HG03280 (cell line): ENCODE measurements around the gene ADH1B.
"Not testable (repeated sequence)": the region's sequence is repeated elsewhere in the genome, so short reads cannot be mapped to it uniquely, and the experiment has no call there.

Experiments
- ATAC-seq: cut with Tn5 transposase; IDR thresholded peaks from one replicate; pipeline ENCODE4 v1.9.1; 2021; ENCODE audit warnings: mild to moderate bottlenecking, moderate library complexity; ENCODE audit not compliant: unreplicated experiment

ADH1B gene

DNA sequence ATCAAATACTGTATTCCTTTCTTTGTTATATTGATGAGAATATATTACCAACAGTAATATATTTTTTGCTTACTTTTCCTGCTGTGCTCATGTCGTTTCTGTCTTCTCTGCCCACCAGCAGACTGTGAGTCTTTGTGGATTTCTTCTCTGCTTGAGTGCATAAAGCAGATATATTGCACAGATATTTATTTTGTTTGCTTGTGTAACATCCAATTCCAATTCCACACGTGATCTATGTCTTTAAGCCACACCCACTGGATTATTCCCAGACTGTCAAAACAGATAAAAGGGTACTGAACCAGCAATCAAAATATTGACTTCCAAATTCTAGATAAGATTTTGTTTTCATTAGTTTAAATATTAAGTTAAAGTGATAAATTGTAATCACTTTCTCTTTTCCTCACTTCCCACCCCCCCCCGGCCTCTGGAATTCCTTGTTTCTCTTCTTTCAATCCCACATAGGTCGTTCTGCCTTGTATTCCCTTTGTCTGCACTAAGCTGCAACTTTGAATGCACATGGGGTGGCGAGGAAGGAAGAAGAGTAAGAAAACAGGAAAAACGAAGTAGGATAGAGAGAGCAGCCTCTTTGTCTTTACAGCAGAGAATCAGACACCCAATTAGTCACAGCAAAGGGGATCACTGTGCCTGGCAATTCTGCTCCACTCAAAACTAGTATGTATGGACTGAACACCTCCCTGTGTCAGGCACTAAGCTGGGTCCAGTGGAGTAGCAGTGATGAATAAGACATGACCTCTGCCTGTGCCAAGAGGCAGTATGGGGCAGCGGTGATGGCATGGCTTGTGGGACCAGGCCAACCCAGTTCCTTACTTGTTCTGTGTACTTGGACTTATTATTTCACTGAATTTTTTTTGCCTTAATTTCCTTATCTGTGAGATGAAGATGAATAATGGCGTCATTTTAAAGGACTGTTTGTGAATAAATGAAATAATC lies at the start of gene ADH1B:
Gene ADH1B, minus strand, starts transcription at position 161 of the 951 bp plus-strand sequence. Its CDS starts 70 bp downstream, at position 91.
- ATAC-seq = no peak

GRCh38 chr4:99367817-99368216 lies 46.6 kb upstream of the ADH1B start:
- not testable (repeated sequence) for ATAC-seq

DNA sequence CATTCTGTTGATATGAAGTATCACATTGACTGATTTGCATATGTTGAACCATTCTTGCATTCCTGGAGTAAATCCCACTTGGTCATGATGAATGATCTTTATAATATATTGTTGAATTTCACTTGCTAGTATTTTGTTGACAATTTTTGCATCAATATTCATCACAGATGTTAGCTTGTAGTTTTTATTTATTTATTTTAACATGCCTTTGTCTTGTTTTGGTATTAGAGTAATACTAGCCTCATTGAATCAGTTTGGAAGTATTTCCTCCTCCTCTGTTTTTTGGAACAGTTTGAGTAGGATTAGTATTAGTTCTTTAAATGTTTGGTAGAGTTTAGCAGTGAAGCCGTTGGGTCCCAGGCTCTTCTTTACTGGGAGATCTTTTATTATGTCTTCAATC lies 45.3 kb upstream of the ADH1B start:
- ATAC-seq = no peak

GRCh38 chr4:99362768-99363167 lies 41.6 kb upstream of the ADH1B start:
- ATAC-seq = no peak

DNA sequence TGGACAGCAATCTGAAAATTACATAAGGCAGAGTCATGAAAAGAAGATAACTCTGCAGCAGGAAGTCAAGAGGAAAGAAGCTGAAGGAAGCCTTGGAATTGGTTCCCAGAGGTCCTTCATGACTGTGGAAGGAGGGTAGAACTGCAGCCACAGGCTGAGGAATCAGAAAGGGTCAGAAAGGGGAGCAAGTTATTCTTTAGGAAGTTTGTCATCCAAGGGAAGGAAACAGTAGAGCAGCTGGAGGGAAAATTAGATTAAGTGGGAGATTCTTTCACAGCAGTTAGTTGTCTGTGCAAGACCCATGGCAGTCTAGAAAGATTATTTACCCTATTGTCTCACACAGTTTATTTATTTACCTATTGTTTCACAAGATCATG lies 40.7 kb upstream of the ADH1B start:
- ATAC-seq = no peak

DNA sequence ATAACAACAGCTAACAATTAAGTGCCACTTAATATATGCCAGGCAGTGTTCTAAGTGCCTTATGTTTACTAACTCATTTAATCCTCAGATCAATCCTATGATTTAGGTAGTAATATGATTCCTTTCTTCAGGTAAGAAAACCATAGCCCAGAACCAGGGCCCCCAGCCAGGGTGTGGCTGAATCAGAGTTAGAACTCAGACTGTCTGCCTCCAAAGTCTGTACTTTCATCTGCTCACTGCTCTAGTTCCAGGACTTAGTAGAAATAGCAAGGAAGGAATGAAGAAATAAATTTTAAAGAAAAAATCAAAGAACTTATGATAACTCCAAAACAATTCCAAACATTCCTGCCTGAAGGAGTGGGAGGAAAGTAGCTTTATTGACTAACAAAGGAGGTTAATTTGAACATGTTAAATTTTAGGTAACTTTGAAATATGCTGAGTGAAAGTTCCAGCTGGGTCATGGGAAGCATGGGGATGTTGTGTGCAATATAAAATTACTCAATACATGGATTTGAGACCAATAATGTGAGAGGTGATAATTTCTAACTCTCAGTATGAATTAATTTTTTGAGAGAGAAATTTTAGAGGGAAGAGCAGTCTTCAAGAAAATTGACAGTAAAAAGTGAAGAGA lies 40.2 kb upstream of the ADH1B start:
- ATAC-seq = no peak

DNA sequence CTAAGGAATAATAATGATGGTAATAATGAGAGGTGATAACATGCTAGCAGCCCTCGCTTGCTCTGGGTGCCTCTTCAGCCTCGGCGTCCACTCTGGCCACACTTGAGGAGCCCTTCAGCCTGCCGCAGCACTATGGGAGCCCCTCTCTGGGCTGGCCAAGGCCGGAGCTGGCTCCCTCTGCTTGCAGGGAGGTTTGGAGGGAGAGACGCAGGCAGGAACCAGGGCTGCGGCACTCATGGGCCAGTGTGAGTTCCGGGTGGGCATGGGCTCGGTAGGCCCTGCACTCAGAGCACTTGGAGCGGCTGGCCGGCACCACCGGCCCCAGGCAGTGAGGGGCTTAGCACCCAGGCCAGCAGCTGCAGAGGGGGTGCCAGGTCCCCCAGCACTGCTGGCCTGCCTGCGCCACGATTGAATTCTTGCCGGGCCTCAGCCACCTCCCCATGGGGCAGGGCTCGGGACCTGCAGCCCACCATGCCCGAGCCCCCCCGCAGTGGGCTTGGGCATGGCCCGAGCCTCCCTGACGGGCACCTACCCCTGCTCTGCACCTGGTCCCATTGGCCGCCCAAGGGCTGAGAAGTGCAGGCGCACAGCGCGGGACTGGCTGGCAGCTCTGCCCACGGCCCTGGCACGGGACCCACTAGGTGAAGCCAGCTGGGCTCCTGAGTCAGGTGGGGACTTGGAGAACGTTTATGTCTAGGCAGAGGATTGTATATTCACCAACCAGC lies 38.4 kb upstream of the ADH1B start:
- no peak for ATAC-seq

DNA sequence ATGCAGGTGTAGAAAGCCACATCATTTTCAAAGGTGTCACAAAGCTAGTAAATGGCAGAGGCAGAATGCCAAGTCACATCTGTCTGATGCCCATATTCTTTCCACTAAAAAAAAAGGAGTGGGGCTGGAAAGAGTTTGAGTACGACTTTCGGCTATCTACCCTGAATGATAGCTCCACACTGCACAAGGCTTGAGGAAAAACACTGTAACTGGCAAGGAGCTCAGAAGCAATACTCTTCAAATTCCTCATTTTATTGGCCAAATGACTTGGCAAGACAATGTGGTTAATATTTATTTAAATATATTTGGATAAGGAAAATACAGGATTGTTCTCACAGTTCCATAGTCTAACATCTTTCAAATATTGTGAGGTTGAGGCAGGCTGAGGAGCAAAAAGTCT lies 36.7 kb upstream of the ADH1B start:
- ATAC-seq = no peak

DNA sequence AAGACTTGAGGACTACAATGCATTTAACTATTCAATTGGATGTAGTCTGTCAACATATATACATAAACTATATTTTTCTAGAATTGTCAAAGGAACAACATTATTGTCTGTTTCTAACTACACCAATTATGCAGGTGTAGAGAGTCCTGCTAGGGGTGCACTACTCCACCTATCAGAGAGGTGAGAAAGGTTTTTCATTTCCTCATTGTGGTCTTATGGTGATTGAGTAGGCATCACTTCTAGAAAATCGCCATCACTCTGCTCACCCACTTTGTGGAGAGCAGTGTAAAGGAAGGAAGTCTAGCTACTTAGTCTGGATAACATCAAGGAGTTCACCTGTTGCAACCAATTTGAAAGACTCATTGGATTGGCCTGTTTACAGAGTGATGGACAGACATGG lies 35.8 kb upstream of the ADH1B start:
- peak; percentile 48 for ATAC-seq

GRCh38 chr4:99356149-99356548 lies 34.9 kb upstream of the ADH1B start:
- ATAC-seq = not testable (repeated sequence)

DNA sequence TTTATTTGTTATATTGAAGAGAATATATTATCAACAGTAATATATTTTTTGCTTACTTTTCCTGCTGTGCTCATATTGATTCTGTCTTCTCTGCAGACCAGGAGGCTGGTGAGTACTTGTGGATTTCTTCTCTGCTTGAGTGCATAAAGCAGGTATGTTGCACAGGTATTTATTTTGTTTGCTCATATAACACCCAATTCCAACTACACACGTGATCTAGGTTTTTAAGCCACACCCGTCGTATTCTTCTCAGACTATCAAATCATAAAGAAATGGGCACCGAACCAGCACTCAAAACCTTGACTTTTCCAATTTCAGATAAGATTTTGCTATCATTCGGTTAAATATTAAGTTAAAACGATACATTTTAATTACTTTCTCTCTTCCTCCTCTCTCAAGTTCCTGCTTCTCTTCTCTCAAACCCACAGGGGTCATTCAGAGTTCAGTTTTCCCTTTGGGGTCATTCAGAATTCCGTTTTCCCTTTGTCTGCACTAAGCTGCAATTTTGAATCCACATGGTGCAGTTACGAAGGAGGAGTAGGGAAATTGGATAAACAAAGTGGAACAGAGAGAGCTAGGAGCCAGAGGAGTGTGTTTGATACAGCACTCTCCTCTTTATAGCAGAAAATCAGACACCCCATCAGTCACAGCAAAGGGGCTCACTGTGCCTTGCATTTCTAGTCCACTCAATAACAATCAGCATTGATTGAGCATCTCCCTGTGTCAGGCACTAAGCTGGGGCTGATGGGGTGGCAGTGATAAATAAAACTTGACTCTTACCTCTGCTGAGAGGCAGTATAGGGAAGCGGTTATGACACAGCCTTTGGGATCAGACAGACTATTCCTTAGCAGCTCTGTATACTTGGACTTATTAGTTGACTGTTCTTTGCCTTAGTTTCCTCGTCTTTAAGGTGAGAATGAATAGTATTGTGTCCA lies 31.7 kb upstream of the ADH1B start, which contains the start of gene ADH1C:
Gene ADH1C, minus strand, starts transcription at position 145 of the 936 bp plus-strand sequence. Its CDS starts 71 bp downstream, at position 74.
- ATAC-seq = no peak

DNA sequence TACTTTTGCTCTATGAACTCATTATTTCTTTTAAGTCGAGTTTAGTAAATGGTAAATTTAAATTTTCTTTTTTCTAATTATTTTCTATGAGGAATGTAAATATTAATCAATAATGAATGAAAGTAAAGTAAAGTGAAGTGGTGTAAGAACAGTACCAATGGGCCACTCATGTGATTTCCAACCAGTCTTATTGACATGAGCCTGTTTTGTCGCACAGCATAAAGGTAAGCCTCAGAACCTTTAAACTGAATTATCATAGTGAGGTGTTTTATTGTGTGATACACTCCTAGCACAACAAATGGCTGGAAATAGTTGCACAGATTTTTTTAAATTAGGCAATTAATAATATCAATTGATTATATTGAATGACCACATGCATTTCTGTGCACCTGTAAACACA lies 30.3 kb upstream of the ADH1B start:
- no peak for ATAC-seq

GRCh38 chr4:99349338-99349737 lies 28.1 kb upstream of the ADH1B start:
- ATAC-seq = no peak

DNA sequence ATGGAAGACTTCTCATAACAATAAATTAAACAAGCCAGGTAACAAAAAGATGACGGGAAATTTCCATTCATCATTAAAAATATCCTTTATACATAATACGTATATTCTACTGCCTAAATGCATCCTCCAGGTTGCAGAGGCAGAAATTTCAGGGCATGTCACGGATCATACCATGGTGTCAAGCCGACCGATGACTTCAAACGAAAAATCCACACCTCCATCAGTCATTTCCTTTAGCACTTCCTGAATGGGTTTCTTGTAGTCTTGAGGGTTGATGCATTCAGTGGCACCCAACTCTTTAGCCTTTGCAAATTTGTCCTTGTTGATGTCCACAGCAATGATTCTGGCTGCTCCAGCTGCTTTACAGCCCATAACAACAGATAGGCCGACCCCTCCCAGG lies 21.4 kb upstream of the ADH1B start:
- ATAC-seq = not testable (repeated sequence)

DNA sequence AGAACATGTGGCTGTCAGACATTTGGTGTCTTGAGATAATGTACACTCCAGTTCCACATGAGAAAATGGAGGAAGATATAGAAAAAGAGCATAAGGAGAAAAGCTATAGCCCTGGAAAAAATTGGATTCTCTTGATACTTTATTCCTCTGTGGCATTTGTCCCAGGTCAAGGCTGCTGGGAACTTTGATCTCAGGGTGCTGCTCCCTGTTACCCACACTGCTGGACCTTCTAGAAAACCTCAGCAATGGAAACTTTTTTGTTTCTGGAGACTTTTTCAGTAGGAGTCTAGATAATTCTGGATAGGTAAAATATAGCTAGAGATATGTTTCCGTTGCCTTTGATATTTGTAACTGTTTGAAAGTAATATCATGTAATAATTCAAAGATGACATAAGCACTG lies 20.2 kb upstream of the ADH1B start:
- ATAC-seq = no peak

DNA sequence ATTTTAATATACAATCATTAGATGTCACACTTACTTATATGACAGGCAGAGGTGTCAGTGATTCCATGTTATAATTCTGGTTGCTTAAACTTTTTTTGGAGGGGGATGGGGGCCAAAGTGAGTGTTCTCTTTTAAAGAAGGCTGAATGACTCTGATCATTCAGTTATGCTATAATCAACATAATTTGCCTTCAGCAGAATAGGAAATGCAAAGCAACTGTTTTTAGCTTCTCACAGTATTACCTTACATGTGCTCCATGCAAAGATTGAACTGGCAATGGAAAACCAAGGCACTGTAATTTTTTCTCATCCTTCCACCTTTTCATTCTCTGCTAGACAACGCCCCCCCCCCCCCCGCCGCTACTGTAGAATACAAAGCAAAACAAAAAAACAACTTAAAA lies 18.0 kb upstream of the ADH1B start:
- ATAC-seq = no peak

DNA sequence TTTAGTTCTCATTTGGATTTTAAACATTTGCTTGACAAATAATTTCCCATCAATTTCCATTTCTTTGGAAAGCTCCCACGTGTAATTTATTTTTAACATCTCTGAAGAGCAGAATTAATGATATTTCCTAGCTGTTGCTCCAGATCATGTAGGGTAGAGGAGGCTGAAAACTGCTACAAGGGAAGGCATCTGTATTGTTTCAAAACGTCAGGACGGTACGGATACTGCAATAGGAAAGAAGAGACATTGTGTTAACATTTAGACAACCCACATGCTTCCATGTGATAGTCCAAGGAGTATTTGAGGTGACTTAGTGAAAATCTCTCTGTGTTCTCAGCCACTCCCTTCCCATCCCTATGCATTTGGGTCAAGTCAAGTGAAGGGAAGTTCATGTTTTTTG lies 15.4 kb upstream of the ADH1B start:
- ATAC-seq = no peak

- no peak for ATAC-seq
These were observed 13.7 kb upstream of the ADH1B start for GRCh38 chr4:99334880-99335279.

- ATAC-seq = no peak
These were observed 9.4 kb upstream of the ADH1B start for GRCh38 chr4:99330648-99331047.

- no peak for ATAC-seq
These were observed 8.7 kb upstream of the ADH1B start for GRCh38 chr4:99329876-99330275.
